GM21528 (cell line): ENCODE results near the gene CNGA3.
"Not testable (repeated sequence)": the region's sequence is repeated elsewhere in the genome, so short reads cannot be mapped to it uniquely, and the experiment has no call there.

Source experiments
- ATAC-seq: cut with Tn5 transposase; IDR thresholded peaks from one replicate; pipeline ENCODE4 v1.9.1; 2021; ENCODE audit warnings: mild to moderate bottlenecking, moderate library complexity; ENCODE audit not compliant: unreplicated experiment, low FRiP score

CNGA3 gene

DNA sequence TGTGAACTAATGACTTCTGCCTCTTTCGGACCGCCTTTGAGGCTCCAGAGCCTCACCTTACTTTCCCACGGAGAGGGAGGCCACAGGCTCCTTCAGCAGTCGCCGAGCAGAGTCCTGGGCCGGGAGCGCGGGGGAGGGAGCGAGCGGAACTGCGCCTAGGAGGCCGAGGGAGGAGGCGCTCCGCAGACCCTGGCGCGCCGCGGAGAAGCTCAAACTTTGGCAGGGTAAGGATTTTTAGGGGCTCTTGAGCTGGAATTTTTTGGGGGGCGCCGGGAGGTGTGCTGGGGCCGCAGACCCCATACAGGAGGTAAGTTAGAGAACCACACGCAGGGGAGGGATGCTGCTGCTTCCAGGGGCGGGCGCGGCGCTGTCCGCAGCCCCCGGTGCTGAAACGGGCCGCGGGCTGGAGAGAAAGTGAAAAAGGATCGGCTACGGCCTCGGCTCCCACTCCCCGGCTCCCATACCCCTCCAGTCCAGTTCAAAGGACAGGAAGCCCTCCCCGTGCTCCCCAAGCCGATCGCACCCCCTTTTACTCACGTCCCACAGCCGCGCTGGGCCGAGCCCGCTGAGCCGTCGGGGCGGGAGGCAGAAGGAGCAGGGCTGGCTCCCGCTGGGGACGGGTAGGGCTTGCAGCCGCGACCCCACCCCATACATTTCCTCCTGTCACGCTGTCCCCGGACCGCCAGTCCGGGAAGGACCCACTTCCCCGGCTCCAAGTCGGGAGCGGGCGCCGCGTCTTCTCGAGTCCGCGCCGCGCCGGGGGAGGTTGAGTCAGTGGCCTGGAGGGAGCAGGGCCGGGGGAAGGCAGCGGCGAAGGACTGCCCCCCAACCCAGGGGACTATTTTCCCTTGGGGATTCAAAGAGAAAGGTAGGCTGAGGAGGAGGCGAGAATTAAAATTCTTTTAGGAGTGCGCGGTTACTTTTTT is at the start of gene CNGA3:
CNGA3 (plus strand) TSS at position 146 of the 926 bp plus-strand sequence. CDS start 23,520 bp downstream, outside the sequence.
- no peak for ATAC-seq

DNA sequence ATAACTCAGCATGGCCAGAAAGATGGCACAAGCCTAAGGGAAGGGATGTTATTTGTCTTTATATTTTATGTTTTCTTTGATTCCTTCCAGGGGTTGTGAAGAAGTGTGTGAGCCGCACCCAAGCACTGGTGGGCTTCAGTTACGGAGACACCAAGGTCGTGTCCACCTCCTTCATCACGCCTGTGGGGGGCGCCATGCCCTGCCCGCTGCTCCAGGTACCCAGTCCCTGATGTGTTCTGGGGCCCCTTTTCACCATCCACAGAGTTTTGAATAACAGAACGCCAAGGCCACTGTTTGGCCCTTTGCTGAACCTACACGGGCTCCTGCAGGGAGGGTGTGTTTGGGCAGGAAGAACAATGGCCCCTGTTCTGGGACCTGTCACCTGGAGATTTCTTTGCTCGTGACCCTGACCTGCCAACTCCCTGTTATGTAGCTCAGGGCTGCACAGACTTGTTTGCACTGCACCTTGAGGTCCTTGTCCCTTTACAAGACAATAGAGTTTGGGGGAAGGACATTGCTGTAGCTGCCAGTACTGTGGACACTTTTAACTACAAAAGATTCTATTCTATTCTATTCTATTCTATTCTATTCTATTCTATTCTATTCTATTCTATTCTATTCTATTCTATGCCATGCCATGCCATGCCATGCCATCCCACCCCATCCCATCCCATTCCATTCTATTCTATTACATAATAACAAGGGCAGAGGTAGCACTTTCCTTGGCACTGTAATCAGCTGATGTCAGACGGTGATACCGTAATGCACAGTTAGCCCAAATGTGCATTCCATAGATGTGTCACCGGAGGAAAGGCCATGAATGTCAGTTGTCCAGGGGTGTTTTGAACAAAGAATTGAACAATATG is 48.2 kb upstream of the CNGA3 start:
- no peak for ATAC-seq

DNA sequence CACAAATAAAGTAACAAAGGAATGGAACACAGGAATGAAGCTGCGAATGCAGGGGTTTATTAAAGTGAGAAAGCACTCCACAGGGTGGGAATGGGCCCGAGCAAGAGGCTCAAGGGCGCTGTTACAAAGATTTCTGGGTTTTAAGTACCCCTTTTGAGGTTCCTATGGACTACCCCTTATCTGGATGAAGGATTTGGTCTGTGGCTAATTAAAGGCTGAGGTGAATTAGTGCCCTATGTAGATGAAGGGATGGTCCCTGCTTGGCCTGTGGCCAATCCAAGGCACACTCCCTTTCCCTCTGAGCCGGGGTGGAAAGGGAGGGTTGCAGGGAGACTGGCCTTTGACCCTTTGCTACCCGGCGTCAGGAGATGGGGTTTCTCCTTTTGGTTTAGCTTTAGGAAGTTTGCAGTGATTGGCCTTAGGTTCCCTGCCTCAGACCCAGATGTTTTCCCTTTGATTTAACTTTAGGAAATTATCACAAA is 47.5 kb upstream of the CNGA3 start:
- no peak for ATAC-seq

DNA sequence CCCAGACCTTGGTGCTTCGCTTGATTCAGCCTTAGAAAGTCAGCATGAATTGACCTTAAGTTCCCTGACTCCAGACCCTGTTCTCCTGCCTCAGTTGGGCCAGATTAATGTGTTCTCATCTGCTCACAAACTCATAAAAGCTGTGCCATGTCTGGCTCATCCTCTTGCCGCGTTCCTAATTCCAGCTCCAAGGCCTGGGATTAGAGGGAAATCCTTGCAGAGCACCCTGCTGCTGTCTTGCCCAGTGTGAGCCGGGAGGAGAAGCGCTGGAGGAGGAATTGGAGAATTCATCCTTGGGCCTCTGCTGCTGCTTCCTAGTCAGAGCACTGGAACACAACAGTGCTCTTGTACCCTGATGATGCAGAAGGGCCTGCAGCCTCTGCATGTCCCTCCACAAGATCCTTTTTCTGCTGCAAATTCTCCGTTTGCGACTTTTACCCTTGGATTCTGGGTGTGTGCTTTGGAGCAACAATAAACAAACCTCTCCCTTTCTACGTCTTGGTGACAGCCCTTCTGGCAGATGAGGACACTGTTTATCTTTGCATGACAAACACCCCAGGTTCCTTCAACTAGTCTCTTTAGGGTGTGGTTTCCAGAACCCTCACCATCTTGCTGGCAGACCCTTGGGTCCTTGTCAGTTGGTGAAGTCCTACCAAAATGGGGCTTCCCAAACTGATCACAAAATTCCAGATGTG is 46.9 kb upstream of the CNGA3 start:
- ATAC-seq, result no peak

DNA sequence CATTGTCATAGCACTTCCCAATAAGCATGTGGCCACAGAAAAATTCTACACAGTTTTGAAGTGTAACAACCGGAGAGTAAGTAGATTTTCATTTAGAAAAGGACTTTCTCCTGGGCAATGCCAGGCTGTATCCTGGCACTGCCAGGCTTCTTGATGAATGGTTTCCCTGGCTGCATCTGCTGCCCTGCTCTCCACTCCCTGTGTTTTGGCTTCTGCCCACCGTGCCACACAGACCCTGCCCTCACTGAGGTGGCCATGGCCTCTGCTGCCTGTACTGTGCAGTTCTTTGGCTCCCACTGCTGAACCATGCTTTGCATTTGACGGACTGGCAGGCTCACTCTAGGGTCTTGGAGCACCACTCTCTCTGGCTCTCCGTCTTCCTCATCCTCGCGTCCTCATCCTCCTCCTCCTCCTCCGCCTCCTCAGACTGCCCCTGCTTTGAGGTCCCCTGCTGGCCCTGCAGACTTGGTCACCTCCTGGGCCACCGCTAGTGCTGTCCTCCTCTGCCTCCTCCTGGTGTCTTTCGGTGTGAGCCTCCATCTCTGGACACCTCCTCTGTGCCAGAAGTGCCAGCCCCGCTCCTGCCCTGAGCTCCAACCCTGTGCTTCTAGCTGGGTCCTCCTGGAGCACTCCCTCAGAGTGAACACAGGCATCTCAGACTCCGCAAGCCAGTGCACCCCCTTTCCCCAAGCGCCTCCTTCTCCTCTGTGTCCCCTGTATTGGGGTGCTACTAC is 45.9 kb upstream of the CNGA3 start:
- no peak for ATAC-seq

DNA sequence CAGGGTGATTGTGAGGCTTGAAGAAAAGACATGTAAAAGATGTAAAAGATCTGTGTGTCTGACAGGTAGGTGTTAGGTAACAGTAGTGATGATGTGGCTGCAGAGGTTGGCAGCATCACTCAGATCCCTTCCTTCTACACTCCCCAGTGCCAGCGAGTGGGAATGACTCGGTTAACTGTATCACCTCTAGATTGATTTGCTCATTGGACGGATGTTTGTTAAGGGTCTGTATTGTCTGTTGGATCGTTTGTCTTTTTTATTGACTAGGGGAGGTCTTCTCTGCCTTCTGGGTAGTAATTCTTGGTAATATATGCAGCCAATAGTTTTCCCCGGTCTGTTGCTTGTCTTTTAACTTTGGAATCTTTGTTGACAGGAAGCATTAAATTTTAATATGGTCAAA is 44.8 kb upstream of the CNGA3 start:
- no peak for ATAC-seq

DNA sequence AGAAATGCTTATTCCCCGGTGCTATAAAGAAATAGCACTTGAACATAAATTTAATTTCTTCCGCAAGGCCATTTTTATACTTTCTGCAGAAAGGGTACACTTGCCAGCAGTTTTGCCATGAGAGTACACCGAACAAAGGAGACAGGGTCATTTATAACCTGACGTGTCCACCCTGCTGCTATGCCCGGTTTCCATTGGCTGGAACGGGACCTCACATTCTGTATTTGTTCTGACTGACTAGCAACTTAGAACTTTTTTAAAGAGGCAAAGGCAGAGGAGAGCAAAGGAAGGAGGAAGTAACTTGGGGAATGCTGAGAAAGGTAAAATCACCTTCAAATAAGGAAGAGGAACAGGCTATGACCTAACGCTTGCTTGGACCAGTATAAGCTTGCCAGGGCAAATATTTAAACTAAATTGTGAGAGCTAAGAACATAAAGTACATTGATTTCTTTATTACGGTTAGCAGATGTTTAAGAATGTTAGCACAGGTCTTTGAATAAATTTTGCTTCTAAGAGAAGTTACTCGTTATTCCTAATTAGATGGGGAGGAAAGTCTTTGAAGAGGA is 39.0 kb upstream of the CNGA3 start:
- ATAC-seq, result not testable (repeated sequence)

DNA sequence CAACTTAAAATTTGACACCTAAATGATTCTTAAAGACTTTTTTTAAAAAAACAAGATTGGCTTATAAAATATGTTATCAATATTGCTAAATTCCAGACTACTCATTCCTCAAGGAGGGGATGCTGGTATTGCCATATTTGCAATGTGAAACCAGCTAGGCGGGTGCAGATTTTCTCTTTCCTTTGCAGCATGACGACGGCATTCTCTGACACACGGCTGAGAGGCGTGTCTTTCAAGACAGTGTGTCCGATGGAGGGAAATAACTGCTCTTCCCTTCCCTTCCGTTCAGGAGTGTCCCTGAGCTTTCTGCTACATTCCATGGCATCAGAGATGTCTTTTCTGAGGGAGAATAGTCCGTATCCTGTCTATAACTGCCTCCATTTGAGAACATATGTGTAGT is 38.2 kb upstream of the CNGA3 start:
- ATAC-seq, result no peak

DNA sequence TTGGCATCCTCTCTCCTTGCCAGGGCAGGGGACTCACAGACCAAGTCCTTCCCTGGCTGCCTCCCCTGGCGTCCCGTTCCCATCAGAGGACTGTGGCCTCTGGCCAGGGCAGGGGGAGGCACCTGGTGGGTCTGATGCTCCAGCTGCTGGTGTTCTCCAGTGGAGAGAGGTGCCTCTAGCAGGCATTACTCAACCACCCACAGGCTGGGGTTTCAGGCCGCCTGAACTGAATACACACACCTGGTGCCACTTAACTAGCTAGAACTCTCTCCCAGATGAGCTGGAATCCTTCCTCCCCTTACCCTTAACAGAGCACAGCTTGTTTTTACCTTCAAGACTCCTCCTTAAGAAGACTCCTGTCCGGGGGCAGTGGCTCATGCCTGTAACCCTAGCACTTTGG is 37.7 kb upstream of the CNGA3 start:
- ATAC-seq, result no peak

DNA sequence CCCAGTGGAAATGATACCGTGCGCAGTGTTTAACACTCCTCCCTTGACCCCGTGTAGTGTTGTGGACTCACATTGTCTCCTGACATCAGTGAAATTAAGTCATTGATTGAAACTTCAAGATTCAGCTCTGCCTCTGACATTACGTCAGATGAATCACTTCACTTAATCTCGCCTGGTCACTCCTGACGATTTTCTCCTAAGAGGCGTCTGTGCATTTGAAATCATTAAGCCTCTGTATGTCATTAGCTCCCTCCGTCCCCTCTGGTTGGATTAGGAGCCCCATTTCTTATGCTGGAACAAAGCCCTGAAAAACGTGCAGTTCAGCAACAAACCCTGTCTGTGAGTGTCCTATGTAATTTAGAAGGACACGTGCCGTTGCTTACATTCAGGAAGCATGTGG is 36.7 kb upstream of the CNGA3 start:
- ATAC-seq, result no peak

DNA sequence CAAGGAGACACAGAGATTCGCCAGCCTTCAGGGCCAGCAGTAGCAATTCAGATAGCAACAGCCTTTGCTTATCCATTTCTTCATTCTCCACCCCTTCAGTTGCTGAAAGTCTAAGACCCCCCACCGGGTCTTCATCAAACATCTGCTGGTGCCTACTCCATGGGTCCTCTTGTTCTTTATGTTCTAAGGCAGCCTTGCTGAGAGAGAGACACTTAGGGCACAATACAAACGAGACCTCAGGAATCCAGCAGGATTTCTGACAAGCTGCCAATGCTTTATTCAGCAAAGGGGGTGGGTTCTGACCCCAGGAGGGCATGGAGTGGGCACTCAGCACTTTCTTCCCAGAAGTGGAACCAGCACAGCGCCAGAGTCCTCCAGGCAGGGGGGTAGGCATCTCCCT is 36.2 kb upstream of the CNGA3 start:
- no peak for ATAC-seq

DNA sequence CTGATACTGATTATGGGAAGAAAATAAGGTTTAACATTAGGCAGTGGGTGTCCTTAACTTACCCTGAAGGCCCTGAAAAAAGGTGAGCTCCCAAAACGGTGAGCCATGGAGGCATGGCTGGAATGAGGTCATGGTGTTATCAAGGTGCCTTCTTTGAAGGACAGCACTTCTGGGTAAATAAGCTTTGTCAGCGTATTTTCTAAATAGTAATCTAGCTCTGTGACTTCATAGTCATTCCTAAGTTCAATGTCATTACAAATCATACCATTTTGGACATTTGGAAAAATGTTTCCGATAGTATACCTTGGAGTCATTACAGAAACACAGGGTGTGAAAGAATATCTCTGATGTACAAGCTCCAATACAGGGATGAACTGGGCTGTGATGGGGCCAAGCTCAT is 35.2 kb upstream of the CNGA3 start:
- no peak for ATAC-seq

DNA sequence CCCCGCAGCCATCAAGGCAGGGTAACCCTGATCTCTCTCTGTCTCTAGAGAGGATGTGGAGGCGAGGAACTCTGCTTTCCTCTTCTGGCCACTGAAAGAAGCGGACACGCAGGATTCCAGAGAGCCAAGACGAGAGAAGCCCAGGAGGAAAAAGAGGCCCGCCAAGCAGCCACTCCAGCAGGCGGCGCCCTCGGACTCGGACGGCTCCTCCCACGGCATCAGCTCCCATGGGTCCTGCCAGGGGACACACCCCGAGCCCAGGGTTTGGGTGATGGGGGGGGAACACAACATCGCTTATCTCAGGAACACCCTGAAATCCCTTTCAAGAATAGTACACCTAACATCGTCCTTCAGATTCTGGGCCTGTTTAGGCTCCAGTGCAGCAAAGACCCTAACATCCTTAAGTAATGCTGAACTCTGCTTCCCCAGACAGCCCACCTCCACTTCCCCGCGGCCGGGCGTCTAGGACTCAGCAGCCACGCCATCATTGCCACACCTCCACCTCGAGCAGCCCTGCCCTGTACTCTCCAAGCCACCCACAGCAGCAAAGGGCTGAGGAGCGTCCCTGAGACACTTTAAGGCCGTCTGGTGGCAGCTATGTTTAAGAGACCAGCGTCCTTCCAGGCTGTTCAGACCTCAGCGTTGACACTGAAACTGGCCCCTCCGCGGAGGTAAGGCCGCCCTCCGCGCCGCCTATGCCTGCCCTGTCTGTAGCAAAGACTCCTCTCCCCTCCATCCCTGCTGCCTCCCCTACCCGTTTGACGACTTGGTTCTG is 34.3 kb upstream of the CNGA3 start:
- ATAC-seq, result no peak

DNA sequence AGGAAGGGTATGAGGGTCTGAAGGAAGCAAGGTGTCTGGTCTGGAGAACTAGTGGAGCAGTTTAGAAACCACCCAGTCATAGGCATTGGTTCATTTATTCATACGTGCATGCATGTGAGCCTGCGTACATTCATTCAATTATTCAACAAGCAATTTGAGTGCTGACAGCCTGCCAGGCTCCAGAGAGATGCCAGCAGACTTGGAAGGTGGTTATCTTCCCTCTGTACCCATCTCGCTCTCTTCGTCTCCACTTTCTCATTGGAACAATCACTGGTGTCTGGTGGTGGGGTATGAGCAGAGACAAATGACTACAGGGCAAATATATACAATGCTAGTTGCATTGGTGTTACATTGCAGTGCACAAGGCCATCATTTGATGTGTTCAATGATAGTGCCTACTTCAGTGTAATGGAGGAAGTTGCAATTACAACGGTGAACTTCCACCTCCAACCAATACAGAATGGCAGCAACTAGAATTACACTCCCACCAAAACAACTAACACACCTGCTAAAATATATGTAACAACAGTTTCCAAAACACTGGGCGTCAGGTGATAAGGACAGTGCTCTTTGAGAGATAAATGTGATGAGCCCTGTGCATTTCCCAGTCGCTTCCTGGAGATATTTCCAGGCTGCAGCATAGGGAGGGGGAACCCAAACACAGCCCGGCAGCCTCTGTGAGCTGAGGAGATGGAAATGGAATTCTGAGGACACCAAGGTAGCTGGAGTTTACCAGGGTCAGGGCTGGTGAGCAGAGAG is 32.6 kb upstream of the CNGA3 start:
- ATAC-seq, result no peak

DNA sequence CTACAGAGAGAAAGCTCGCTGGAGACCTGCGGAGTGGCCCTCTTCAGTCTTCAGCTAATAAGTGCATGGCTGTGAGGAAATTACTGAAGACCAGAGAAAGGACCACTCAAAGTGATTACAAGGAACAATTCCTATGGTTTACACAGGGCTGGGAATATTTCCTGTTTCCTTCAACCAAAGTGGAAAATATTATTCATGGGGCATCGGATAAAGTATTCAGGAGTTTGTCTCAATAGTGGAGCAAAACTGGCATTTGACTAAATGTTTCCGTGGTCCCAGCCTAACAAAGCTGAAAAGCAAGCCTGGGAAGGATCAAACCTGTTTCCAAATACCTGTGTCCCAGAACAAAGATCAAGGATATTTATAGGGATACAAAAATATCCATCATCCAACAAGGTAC is 32.0 kb upstream of the CNGA3 start:
- ATAC-seq, result no peak

DNA sequence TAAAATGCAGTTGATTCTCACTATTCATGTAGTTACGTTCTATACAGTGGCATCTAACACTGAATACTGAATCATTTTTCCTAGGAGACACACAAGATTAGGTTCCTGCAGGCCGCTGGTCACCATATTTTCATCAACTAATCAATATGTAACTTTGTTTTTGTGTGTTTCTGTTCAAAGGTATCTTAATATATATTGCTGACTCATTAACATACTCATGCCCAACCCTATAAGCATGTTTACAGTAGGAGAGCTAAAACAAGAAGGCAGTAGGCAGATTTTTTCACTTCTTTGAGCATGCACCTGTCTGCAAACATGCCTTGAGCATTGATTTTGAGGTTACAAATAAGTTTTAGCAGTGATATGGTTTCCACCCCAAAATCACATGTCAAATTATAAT is 30.3 kb upstream of the CNGA3 start:
- no peak for ATAC-seq

DNA sequence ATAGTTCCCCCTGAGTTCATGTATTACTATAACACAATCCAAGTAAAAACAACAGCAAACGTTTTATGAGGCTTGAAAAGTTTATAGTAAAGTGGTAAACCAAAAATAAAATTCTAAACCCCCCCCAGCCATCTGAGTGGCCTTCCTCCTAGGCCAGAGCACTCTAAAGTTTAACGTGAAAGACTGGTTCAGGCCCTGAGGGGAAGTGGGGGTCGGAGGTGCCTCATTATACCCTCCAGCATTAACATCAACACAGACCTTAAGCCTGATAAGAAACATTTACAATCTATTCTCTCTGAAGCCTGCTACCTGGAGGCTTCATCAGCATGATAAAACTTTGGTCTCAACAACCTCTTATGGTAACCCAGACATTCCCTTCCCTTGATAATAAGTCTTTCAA is 29.0 kb upstream of the CNGA3 start:
- no peak for ATAC-seq

DNA sequence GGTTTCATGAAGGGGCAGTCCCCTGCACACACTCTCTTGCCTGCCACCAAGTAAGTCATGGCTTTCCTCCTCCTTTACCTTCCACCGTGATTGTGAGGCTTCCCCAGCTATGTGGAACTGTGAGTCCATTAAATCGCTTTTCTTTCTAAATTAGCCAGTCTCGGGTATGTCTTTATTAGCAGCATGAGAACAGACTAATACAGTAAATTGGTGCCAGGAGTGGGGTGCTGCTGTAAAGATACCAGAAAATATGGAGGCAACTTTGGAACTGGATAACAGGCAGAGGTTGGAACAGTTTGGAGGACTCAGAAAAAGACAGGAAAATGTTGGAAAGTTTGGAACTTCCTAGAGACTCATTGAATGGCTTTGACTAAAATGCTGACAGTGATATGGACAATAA is 26.1 kb upstream of the CNGA3 start:
- ATAC-seq, result not testable (repeated sequence)
